Lung (tissue), 16 donors: ENCODE results near the gene RPS29. TPM values are rescaled to one million over a fixed set of nuclear protein-coding genes. Genes with fewer than 3 reads are reported as not detected.

Experiments used
- ATAC-seq: fragments of 200-7000 bp; cut with Tn5 transposase; one replicate; pipeline ENCODE4 v1.9.1; 2020; ENCODE audit warnings: moderate number of reproducible peaks; ENCODE audit not compliant: insufficient read depth, low FRiP score
- DNase-seq, 3 donors: peaks; one replicate each; pipeline ENCODE4 v3.0.0-alpha.2; 2013 to 2017
- H3K27ac ChIP-seq, 2 donors: one replicate each; pipeline ENCODE4 v1.5.1; 2013; ENCODE audit warnings: mild to moderate bottlenecking in 2 of 2, moderate library complexity in 2 of 2, control low read depth in 1 of 2, inconsistent platforms in 1 of 2, low read depth in 1 of 2, low read length in 1 of 2
- H3K27me3 ChIP-seq, 3 donors: one replicate each; pipeline ENCODE4 v1.5.1; 2013; ENCODE audit warnings: low read length in 2 of 3; ENCODE audit not compliant: control insufficient read depth in 3 of 3, insufficient read depth in 3 of 3
- H3K36me3 ChIP-seq, 4 donors: one replicate each; pipeline ENCODE4 v1.5.1; 2013; ENCODE audit warnings: low read length in 4 of 4, mild to moderate bottlenecking in 1 of 4, moderate library complexity in 1 of 4; ENCODE audit not compliant: control insufficient read depth in 4 of 4, insufficient read depth in 4 of 4
- H3K4me1 ChIP-seq, 5 donors: one replicate each; pipeline ENCODE4 v1.5.1; 2013; ENCODE audit warnings: low read length in 5 of 5, mild to moderate bottlenecking in 2 of 5, moderate library complexity in 1 of 5; ENCODE audit not compliant: control insufficient read depth in 5 of 5, insufficient read depth in 5 of 5
- H3K4me3 ChIP-seq: one replicate; pipeline ENCODE4 v1.5.1; 2013; ENCODE audit warnings: mild to moderate bottlenecking, control low read depth, moderate library complexity
- H3K9ac ChIP-seq, 2 donors: one replicate each; pipeline ENCODE4 v1.5.1; 2013; ENCODE audit warnings: low read length in 2 of 2, control low read depth in 1 of 2; ENCODE audit not compliant: insufficient read depth in 1 of 2
- H3K9me3 ChIP-seq, 4 donors: one replicate each; pipeline ENCODE4 v1.5.1; 2013; ENCODE audit warnings: low read length in 3 of 4, mild to moderate bottlenecking in 1 of 4, moderate library complexity in 1 of 4; ENCODE audit not compliant: control insufficient read depth in 4 of 4, insufficient read depth in 3 of 4
- WGBS, 2 donors: extraction: QIAGEN DNeasy Blood & Tissue Kit; methylation state at CpG; one replicate each; pipeline ENCODE4 v1.1.7; 2013; 5-methylcytosine and 5-hydroxymethylcytosine counted together
- long read RNA-seq, 5 donors: transcript quantifications; one replicate each; lab custom pipeline, GENCODE V29; 2026
- polyA plus RNA-seq, 2 donors: library from polyadenylated mRNA; stranded (reverse); fragments of 200-250 nt; gene quantifications; one replicate each; pipeline ENCODE4 v1.2.1, GENCODE V29; 2013
- total RNA-seq, 2 donors: library from RNA; depleted of rRNA in 1 of 2; stranded (reverse); fragments of >200 nt in 1 of 2; gene quantifications; one replicate each; pipeline ENCODE4 v1.2.1, GENCODE V29; 2014 to 2021
- TF ChIP-seq, protein P1 (sequence below): IDR thresholded peaks from 2 replicates; pipeline ENCODE4 v1.5.1; 2012; ENCODE audit warnings: mild to moderate bottlenecking; ENCODE audit errors: control extremely low read depth, extremely low read depth
- donor health status: control.
- donor health status: control.
- donor health status: Bipolar disorder and iron deficiency.
- donor health status: healthy.
- donor health status: DM: yes; HTN: yes; CAD: no.

The RPS29 gene
- 1,000 to 10,000 TPM in 1 of 2 donors, 100 to 1,000 TPM in 1; 413 to 1,209 TPM for total RNA-seq
- 1,000 to 10,000 TPM; 2,302 to 3,240 TPM for polyA plus RNA-seq
- long read RNA-seq, donor 1, full-length matches to known transcripts = 3,051 of 3,075 reads
- long read RNA-seq, donor 1, partial matches to known transcripts = 24 of 3,075 reads
- long read RNA-seq, donor 1, other reads (novel, unspliced or antisense) = 0 of 3,075 reads
- long read RNA-seq, donor 2, full-length matches to known transcripts = 1,606 of 1,618 reads
- long read RNA-seq, donor 2, partial matches to known transcripts = 12 of 1,618 reads
- long read RNA-seq, donor 2, other reads (novel, unspliced or antisense) = 0 of 1,618 reads
- long read RNA-seq, donor 3, full-length matches to known transcripts = 1,838 of 1,843 reads
- long read RNA-seq, donor 3, partial matches to known transcripts = 5 of 1,843 reads
- long read RNA-seq, donor 3, other reads (novel, unspliced or antisense) = 0 of 1,843 reads
- long read RNA-seq, donor 4, full-length matches to known transcripts = 1,957 of 1,974 reads
- long read RNA-seq, donor 4, partial matches to known transcripts = 17 of 1,974 reads
- long read RNA-seq, donor 4, other reads (novel, unspliced or antisense) = 0 of 1,974 reads
- long read RNA-seq, donor 5, full-length matches to known transcripts = 3,645 of 3,674 reads
- long read RNA-seq, donor 5, partial matches to known transcripts = 24 of 3,674 reads
- long read RNA-seq, donor 5, other reads (novel, unspliced or antisense) = 5 of 3,674 reads

- peak within 1 kb of the TSS; percentile 93 to 96 for H3K27ac ChIP-seq
- H3K9me3 ChIP-seq = no peaks in the 10 kb centered on the region
- peak within 1 kb of the TSS; percentile 89 for H3K4me3 ChIP-seq
- 0 to 1% methylated on average over 53 to 54 of the region's 55 CpGs for WGBS, 2 donors
- H3K4me1 ChIP-seq = peaks cover 0 to 19% (median 10%) of the 10 kb centered on the region in 5 donors
- H3K36me3 ChIP-seq = peaks cover 9 to 20% (median 16%) of the 10 kb centered on the region in 4 donors
- peak; percentile 99 to 100 (median 100) for DNase-seq
- TF ChIP-seq, protein P1, sequence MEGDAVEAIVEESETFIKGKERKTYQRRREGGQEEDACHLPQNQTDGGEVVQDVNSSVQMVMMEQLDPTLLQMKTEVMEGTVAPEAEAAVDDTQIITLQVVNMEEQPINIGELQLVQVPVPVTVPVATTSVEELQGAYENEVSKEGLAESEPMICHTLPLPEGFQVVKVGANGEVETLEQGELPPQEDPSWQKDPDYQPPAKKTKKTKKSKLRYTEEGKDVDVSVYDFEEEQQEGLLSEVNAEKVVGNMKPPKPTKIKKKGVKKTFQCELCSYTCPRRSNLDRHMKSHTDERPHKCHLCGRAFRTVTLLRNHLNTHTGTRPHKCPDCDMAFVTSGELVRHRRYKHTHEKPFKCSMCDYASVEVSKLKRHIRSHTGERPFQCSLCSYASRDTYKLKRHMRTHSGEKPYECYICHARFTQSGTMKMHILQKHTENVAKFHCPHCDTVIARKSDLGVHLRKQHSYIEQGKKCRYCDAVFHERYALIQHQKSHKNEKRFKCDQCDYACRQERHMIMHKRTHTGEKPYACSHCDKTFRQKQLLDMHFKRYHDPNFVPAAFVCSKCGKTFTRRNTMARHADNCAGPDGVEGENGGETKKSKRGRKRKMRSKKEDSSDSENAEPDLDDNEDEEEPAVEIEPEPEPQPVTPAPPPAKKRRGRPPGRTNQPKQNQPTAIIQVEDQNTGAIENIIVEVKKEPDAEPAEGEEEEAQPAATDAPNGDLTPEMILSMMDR = no peak
- ATAC-seq = peak; percentile 90
- no peaks in the 10 kb centered on the region for H3K27me3 ChIP-seq
- peak within 1 kb of the TSS; percentile 95 to 97 for H3K9ac ChIP-seq
Observed at GRCh38 chr14:49585803-49586672, at the start of gene RPS29. Gene RPS29, minus strand, starts transcription at chr14:49586380. Its CDS starts 34 bp downstream, at chr14:49586346.

- peak; percentile 82 to 88 (median 87) for DNase-seq
- ATAC-seq = peak; percentile 56
- H3K36me3 ChIP-seq = peaks cover 0 to 14% (median 5%) of the 10 kb centered on the region in 4 donors
- H3K4me3 ChIP-seq = peak within 1 kb of the TSS; percentile 86
- TF ChIP-seq, protein P1 = no peak
- whole genome bisulfite sequencing, 2 donors = 1% methylated on average over 67 to 80 of the region's 80 CpGs
- H3K4me1 ChIP-seq = peaks cover 2 to 21% (median 7%) of the 10 kb centered on the region in 5 donors
- no peaks in the 10 kb centered on the region for H3K27me3 ChIP-seq
- H3K9me3 ChIP-seq = no peaks in the 10 kb centered on the region
- H3K9ac ChIP-seq = peak within 1 kb of the TSS; percentile 70 to 85
- H3K27ac ChIP-seq = peak within 1 kb of the TSS; percentile 86 to 98
Observed at GRCh38 chr14:49634547-49635334, 48.6 kb upstream of the RPS29 start, which contains the start of gene DNAAF2. Gene DNAAF2, minus strand, starts transcription at chr14:49635244. Its CDS starts 95 bp downstream, at chr14:49635149.
